NCI-H226 (cell line): ENCODE measurements around the gene FASTK.
A peak's percentile ranks its signal among the peaks of the same experiment; 100 is the strongest.

Experiments
- DNase-seq: peaks from one replicate; pipeline ENCODE4 v3.0.0-alpha.2; 2015

FASTK gene, protein sequence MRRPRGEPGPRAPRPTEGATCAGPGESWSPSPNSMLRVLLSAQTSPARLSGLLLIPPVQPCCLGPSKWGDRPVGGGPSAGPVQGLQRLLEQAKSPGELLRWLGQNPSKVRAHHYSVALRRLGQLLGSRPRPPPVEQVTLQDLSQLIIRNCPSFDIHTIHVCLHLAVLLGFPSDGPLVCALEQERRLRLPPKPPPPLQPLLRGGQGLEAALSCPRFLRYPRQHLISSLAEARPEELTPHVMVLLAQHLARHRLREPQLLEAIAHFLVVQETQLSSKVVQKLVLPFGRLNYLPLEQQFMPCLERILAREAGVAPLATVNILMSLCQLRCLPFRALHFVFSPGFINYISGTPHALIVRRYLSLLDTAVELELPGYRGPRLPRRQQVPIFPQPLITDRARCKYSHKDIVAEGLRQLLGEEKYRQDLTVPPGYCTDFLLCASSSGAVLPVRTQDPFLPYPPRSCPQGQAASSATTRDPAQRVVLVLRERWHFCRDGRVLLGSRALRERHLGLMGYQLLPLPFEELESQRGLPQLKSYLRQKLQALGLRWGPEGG

DNA sequence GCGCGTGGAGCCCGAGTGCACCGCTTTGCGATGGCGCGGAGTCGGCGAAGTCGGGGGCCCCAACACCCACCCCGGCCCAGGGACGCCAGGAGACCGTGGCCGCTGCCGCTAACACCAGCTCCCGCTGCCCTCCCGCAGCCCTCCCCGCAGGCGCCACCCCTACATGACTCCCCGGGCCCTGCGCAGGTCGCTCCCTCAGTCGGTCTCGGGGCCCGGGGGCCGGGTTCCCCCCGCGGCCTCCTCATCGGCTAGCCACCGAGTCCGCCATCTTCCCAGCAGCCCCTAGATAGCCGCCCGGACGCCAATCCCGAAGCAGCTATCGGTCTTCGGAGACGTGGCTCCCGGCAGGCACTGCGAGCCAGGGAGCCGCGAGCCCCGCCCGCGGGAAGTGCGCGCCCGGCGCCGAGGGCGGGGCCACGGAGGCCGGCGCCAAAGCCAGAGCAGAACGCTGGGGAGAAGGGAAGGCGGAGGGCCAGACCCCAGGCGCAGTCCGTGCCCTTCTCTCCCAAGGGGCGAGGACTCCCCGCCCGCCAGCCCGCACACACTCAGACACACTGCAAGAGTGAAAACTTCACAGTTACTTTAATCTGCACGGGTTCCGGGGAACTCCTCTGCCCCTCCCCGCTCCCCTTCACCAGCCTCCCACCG is at the start of gene FASTK:
FASTK (minus strand) TSS at position 288 of the 648 bp plus-strand sequence; CDS start at position 245, 43 bp downstream.
- DNase-seq, result peak; percentile 92

DNA sequence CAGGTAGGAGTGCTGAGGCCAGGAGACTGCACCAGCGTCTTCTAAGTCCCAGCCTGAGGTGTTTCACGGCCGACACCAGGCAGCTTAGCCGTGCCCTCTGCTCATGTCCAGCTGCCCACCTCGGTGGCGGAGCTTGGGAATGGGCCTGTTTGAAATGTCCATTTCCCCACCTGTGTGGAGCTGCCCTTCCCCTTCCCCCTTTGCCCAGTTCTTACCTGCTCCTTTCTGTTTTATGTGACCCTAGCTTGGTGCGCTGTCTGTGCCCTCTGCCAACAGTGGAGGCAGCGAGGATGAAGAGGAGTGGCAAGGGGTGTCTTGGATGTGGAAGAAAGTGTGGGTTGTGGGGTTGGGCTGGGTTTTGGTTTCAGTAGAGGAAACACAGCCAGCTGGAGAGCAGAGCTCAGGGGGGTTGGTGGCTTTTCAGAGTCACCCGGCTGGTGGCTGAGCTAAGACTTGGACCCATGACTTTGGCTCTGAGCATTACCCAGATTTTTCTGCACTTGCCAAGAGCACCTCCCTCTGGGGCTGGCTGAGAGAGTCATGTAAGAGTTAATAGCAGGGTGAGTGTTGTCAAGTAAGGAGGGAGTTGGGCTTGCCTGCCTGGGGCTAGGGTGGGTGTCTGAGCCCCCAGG is 49.5 kb upstream of the FASTK start:
- no peak for DNase-seq

DNA sequence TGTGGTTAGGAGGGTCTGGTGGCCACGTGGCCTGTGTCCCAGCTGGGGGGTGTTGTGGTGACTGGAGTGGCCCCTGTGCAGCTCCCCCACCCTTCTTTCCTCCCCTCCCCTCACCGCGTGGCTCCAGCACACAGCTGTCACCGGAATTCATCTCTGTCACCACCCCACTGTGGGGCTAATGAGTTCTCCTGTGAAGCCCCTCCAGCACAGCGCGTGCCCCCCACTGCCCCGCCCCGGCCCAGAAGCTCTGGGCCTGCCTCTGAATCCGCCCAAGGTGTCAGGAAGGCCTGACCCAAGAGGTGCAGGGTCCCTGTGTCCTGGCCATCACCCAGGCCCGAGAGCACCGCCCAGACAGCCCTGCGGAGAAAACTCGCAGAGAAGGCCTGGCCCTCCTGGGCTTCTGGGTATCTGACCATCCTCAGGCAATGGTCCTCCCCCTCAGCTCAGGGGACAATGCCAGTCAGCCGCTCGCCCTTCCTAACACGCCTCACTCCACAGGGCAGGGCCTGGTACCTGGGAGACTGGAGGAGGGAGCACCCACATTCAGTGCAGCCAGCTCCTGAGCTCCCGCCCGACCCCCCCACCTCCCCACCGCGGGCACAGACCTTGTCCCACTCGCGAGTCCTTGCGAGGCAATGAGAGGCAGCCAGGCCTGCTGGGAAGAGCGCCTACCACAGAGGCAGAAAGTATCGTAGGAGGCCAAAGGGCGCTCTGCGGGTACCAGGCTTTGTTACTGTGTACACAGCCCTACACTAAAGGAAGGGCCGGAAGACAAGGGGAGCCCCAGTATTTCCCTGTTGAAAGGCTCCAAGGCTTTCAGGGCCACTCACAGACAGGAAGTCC is 48.7 kb upstream of the FASTK start:
- no peak for DNase-seq

DNA sequence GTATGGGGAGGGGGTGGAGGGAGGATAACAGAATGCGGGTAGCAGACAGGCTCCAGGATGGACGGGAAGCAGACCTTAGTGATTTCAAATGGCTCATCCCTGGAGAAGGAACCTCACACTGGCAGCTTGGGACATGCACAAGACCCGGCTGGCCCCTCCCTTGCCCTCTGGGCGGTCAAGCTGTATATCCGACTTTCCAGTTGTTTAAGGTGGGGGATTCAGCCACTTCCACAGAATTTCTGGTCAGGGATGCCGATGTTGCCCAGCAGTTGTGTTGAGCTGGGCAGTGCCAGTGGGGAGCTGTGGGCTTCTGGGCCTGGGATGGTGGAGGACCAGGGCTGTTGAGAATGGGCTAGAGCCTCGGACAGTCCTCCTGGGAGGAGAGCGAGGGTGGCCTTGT is 48.1 kb upstream of the FASTK start:
- no peak for DNase-seq

DNA sequence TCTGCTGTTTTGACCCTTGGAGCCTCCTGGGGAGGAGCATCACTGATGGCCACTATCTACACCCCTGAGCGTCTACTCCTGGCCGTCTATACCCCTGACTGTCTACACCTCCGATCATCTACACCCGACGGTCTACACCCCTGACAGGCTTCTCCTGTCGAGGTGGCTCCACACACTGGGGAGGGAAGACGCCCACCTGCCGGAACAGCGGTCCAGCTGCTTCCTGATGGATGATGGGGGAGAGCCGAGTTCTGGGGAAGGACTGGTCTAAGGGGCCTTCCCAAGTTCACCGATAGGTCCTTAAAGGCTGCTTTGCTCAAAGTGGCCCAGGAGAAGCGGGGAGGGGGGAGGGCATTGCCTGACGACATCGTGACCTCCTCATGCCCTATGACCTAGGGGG is 47.5 kb upstream of the FASTK start:
- no peak for DNase-seq

DNA sequence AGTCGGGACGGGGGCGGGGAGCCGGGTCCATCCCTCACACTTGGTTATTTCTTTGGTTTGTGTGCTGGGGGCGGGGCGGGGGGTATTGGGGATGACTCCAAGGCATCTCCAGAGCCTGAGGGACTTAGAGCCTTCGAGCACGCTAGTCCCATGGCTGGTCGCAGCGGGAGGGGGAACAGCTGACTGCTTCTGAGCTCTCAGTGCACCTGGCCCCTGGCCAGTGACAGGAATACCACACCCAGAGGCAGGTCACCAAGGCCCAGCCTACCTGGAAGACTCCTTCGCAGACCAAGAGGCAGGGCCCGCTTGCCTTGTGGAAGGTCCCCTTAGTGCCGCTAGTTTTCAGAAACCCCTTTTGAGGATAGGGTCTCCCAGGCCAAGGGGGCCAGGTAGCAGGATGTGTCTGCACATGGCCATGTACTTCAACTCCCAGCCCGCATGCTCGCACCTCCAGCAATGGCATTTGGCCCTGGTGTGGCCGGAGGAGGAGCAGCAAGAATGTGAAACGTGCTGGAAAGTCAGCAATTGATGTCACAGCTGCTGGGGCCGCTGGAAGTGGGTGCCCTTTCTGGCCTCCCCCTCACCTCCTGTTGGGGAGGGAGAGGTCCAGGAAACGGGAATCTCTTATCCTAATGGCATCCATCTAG is 46.0 kb upstream of the FASTK start:
- DNase-seq, result no peak

DNA sequence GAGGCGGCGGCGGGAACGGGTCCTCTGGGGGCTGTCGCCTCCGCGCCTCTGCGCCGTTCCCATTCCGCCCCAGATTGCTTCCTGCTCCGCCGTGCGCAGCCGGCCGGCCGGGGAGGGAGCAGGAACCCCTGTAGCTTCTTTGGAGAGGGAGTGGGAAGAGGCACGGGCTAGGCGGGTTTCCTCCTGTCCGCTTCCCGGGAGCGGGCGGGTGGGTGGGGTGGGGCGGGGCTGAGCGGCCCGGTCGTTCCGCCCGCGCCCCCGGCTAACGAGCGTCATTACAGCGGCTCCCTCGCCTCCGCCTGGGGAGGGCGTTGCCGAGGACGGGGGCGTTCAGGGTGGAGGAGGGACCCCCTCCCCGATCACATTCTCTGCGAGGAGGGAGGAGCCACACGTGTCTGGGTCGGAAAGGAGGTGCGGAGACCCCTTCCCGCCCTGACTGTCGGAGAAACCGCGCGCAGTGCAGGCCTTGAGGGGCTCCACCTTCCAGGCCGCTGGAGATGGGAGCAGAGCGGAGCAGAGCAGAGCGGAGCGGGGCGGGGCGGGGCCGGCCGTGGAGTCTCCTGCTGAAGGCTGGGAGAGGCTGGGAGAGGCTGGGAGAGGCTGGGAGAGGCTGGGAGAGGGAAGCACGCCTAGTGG is 45.4 kb upstream of the FASTK start:
- no peak for DNase-seq

DNA sequence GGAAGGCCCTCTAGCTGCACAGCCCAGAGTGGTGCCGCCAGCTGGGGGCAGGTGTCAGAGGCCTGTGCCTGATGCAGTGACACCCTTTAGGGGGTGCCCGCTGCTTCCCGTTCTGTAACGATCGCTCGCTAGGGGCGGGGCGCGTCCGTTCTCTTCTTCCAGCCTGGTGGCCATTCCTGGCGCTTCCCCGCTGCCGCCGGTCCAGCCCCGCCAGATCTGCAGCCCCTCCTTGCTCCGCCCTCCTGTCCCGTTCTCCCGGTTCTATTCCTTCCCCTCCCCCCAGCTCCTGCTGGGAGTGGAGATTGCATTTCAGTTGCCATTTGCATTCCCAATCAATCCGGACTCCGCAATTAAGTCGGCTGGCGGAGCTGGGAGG is 44.8 kb upstream of the FASTK start:
- no peak for DNase-seq

DNA sequence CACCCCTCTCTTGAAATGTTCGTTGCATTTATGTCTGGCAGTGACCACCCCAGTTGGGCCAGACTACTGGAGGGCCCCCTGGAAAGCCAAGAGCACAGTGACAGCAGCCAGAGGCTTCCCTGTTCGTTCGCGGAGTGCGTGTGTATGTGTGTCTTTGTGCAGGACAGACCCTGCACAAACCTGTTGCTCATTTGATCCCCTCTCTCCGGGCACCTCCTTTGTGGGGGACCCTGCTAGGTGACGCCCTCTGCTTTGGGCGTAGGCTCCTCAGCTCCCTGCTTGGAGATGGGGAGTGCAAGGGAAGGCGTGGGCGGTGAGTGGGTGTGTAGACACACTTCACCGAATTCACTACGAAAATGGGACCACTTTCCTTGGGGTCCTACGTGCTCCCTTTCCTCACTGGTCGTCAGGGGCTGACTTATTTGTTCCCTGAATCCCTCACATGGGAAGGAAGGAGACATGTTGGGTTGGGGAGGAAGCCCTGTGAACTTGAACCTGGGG is 44.3 kb upstream of the FASTK start:
- DNase-seq, result no peak

DNA sequence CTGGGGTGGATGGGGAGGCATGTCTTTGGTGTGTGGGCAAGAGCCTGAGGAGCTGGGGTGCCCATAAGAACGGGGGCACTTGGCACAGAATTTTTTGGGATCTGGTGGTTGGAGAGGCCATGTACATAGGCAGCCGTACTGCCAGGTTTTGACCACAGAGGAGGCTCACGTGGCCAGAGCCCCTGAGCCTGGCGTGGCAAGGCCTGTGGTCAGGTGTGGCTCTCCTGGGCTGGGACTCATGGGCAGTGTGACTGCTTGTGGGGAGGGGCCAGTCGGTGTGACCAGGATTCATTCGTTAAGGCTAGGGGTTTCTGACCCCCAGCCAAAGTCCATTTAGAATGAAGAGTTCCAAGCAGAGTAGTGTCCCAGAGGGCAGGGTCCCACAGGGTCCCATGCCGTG is 43.9 kb upstream of the FASTK start:
- no peak for DNase-seq

DNA sequence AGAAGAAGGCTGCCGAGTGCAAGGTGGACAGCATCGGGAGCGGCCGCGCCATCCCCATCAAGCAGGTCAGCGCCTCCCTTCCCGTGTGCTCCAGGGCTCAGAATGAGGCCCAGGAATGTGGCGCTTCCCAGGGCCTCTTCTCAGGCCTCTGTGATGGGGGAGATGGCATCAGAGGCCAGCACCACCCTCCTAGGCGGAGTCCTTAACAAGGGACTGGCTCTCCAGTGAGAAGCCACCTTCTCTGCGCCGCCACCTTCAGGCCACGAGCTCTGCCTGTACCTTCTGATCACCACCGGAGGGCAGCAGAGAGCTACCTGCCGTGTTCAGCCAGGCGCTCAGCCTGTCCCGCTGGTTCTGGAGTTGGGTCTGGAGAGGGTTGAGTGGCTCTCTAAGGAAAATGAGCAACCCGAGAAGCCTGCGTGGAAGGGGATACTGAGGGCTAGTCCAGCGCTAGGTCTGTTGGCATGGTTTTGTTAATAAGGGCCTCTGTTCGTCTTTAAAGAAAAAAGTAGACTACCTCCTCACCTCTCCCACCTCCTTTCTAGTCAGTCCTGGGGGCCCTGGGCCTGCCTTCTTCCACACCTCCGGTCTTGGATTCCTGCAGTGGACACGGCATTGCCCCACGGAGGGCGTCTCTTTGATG is 43.3 kb upstream of the FASTK start:
- peak; percentile 57 for DNase-seq

DNA sequence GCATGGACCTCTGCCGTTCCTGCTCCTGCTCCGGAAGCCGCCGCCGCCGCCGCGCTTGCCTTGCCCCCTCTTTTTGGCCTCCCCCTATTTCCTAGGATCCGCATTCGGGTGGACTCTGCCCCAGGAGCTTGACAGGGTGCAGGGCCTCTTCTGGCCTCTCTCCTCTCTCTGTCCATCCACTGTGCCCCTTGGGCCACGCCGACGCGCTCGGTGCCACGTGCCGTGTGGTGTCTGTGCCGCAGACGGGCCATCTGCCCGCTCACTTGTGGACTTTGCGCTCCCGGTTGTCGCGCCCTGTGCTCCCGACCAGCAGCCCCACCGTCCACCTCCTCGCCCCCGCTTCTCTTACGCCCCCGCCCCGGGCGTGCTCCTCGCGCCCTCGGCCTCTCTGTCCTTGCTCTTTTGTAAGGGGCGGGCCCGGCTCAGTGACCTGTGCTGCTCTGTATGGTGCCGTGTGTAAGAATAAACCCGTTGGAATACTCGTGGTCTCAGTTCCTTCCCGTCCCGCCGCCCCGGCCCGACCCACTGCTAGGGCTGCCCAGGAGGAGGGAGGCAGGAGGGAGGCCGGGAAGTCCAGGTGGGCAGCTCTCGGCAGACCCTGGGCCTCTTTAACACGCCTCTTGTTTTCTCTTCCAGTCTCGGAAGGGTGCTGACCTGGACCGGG is 42.7 kb upstream of the FASTK start:
- DNase-seq, result no peak

DNA sequence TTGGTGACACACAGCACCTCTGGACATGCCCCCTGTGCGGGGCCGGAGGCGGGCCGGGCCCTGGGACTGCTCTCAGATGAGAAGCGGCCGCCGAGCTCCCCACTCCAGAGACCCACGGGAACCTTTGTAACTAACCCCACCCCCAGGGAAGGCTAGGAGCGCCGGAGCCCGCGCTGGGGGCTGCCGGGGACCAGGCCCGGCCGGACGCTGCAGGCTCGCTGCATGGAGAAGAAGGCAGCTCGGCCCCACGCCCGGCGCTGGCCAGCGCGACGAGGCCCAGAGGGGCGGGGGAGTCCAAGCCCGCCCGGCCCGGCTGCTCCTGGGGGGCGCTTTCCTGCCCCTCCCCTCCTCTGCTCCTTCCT is 42.2 kb upstream of the FASTK start:
- DNase-seq, result no peak

DNA sequence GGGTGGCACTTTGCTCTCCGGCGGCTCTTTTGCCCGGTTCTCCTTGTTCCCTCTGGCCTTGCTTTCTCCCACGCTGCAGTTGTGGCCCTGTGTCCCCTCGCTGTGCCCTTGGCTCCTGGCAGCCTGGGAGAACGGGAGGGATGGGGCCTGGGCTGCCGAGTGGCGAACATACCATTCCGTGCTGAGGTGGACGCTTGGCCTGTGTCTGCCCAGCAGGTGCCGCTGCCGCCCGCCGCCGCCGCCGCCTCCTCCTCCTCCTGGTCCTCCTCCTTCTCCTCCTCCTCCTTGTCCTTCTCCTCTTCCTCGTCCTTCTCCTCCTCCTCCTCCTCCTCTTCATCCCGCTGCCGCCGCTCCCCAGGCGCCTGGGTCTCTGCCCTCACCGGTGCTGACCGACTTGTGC is 41.7 kb upstream of the FASTK start:
- no peak for DNase-seq

DNA sequence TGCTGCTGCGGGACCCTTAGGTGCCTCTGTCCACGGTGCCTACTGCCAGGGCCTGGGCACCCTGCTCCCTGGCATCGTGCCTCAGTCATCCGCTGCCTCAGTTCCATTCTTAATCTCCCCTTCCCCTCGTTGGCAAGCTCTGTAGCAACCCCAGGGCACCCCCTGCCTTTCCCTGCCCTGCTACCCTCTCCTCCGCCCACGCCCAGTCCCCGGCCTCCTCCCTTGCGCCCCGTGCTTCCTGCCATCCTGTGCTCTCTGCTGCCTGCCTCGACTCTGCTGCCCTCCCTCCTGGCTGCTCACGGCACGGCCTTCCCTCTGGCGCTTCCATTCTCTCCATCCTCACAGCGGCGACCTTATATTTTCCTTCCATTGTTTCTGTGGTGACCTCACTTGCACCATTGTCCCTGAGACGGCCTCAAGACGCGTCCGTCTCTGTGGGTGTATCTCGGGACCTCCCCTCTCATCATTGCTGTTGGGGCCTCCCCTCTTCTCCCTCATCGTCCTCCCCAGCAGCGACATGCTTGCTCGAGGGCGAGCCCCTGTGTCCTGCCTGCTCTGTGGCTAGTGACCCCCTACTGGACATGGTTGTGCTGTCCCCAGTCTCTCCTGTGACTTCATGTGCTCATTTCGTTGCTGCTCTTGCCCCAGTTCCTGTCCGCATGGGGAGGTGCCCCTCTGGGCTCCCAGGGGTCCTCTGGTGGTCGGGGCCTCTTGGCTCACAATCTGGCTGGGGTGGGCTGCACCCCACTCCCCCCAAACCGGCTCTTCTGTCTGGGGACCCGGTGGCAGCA is 41.0 kb upstream of the FASTK start:
- no peak for DNase-seq

DNA sequence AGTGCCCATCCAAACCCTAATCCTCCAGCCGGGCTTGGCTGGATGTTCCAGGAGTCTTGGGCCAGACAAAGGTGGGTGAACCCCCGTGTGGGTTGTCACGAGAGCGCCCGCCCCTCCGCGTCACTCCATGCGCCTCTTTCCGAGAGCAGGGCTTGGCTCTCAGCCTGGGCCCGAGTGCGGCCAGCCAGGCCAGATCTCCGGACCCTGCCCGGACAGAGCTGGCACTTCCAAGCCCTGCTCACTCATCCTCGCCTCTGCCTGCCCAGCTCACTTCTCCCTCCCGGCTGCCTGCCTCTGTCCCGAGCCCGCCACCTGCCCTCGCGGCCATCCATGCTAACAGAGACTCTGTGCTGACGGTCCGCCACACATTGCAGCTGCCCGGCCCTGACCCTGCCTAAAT is 40.3 kb upstream of the FASTK start:
- DNase-seq, result no peak

DNA sequence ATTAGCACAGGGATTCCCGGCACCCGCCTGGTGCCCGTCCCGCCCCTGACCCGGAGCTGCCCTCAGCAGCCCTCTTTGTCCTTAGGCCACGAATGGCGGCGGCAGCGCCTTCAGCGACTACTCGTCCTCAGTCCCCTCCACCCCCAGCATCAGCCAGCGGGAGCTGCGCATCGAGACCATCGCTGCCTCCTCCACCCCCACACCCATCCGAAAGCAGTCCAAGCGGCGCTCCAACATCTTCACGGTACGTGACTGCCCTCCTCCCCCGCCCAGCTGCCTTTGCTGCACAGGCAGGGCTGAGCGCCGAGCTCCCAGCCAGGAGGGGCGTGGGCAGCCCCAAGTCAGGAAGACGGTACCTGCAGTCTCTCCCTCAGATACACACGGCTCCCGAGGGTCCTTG is 39.3 kb upstream of the FASTK start:
- no peak for DNase-seq

DNA sequence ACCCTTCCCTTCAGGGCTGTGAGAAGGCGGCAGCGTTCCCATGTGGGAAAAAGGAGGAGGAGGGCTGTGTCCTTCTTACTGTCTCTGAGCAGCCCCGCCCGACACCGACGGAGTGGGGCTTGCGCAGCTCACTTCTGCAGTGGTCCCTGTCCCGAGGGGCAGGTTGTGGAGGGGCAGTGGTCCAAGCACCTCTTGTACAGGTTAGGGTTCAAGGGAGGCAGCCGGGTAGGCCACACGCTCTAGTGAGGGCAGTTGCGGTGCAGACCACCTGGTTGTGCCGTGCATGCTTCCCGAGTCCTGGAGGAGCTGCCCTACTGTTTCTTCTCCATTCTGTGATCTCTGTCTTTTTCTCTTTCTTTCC is 38.4 kb upstream of the FASTK start:
- no peak for DNase-seq

DNA sequence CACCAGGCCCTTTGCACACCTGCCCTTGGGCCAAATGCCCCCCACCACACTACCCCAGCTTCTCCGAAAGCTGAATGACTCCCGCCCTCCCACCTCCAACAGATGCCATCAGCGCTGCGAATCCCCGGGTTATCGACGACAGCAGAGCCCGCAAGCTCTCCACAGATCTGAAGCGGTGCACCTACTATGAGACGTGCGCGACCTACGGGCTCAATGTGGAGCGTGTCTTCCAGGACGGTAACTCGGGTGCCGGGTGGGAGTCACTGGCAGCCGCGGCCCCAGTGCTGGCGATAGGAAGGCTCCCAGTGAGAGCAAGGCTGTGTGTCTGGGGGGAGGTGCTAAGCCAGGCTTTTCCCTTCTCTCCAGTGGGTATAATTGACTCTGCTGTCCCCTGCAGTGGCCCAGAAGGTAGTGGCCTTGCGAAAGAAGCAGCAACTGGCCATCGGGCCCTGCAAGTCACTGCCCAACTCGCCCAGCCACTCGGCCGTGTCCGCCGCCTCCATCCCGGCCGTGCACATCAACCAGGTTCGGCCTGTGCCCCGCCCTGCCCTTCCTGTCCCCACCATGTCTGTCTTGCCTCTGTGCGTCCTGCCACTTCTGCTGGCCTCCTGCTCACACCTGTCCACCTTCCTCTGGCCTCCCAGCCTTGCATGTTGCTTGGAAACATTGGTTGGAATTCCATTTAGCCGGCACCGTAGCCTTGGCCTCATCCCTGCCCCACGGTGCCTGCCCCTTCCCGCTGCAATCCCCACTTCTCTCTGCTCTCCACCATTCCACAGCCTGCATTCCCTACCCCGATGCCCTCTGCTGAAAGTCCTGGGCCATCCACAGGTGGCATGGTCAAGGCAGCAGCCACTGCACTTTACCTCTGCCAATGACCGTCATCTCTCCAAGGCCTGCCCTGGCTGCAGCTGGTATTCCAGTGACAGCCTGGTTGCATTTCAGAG is 37.8 kb upstream of the FASTK start:
- DNase-seq, result no peak
